Esophagus muscularis mucosa (tissue), 4 donors: ENCODE measurements around the gene TSC2. TPM values are rescaled to one million over a fixed set of nuclear protein-coding genes. Genes with fewer than 3 reads are reported as not detected.
"Not testable (repeated sequence)": the region's sequence is repeated elsewhere in the genome, so short reads cannot be mapped to it uniquely, and the experiment has no call there.

Experiments used
- DNase-seq: peaks from one replicate; pipeline ENCODE4 v3.0.0-alpha.2; 2017; ENCODE audit errors: extremely low spot score
- H3K27ac ChIP-seq, 4 donors: fragments of 200-600 bp; sonication (generic); replicated peaks in 1 of 4; 1 replicate in 3 of 4; 2 replicates in 1 of 4; pipeline ENCODE4 v1.5.1; 2016 to 2019; ENCODE audit warnings: mild to moderate bottlenecking in 1 of 4
- H3K27me3 ChIP-seq, 4 donors: fragments of 200-600 bp; sonication (generic); one replicate each; pipeline versions ENCODE4 v1.5.1 to v1.6.0; 2016 to 2019
- H3K36me3 ChIP-seq, 4 donors: fragments of 200-600 bp; sonication (generic); one replicate each; pipeline ENCODE4 v1.5.1; 2016 to 2019
- H3K4me1 ChIP-seq, 4 donors: fragments of 200-600 bp; sonication (generic); one replicate each; pipeline ENCODE4 v1.5.1; 2016 to 2019
- H3K4me3 ChIP-seq, 4 donors: fragments of 200-600 bp; sonication (generic); 1 replicate in 2 of 4; 2 replicates in 2 of 4; pipeline ENCODE4 v1.5.1; 2016 to 2019; ENCODE audit warnings: mild to moderate bottlenecking in 4 of 4, moderate library complexity in 1 of 4
- H3K9me3 ChIP-seq, 4 donors: fragments of 200-600 bp; sonication (generic); 1 replicate in 3 of 4; 2 replicates in 1 of 4; pipeline ENCODE4 v1.5.1; 2016 to 2019
- WGBS: methylation state at CpG from one replicate; pipeline ENCODE4 v1.1.5; 2018; 5-methylcytosine and 5-hydroxymethylcytosine counted together
- intact Hi-C: fragments of 100-400 bp; cut with DNase I; formaldehyde crosslinking; loops from one replicate; pipeline ENCODE4 v1.15.1; 2023
- total RNA-seq, 4 donors: library from RNA; depleted of rRNA; stranded (reverse); fragments of >200 nt; gene quantifications; one replicate each; pipeline versions ENCODE4 v1.1.0 to v1.2.1, GENCODE V29; 2016

Gene TSC2
- total RNA-seq, 4 donors from 2014 or later = 41.3 to 71.7 (median 52.0) TPM

- H3K9me3 ChIP-seq, H3K27ac ChIP-seq, H3K4me3 ChIP-seq, H3K27me3 ChIP-seq, DNase-seq, H3K4me1 ChIP-seq, intact Hi-C loops: not testable (repeated sequence)
- H3K36me3 ChIP-seq = peaks cover 67 to 94% (median 86%) of the 10 kb centered on the region in 4 donors
- 97% methylated on average over 25 of the region's 73 CpGs for WGBS
These were observed 60.9 kb downstream of the TSC2 start for GRCh38 chr16:2108446-2109270.

- intact Hi-C loops = not testable (repeated sequence)
These were observed 61.4 kb downstream of the TSC2 start for GRCh38 chr16:2109271-2109580.

GRCh38 chr16:2109872-2110271 is 62.1 kb downstream of the TSC2 start:
- intact Hi-C loops = not testable (repeated sequence)
- WGBS = 88% methylated on average over 5 of the region's 23 CpGs

More at GRCh38 chr16:2109271-2109580, 61.4 kb downstream of the TSC2 start:
- H3K9me3 ChIP-seq, H3K4me1 ChIP-seq, H3K4me3 ChIP-seq, H3K27ac ChIP-seq, H3K27me3 ChIP-seq, DNase-seq: not testable (repeated sequence)
- WGBS = 100% methylated on average over 2 of the region's 25 CpGs
- H3K36me3 ChIP-seq = peaks cover 66 to 97% (median 90%) of the 10 kb centered on the region in 4 donors

DNA sequence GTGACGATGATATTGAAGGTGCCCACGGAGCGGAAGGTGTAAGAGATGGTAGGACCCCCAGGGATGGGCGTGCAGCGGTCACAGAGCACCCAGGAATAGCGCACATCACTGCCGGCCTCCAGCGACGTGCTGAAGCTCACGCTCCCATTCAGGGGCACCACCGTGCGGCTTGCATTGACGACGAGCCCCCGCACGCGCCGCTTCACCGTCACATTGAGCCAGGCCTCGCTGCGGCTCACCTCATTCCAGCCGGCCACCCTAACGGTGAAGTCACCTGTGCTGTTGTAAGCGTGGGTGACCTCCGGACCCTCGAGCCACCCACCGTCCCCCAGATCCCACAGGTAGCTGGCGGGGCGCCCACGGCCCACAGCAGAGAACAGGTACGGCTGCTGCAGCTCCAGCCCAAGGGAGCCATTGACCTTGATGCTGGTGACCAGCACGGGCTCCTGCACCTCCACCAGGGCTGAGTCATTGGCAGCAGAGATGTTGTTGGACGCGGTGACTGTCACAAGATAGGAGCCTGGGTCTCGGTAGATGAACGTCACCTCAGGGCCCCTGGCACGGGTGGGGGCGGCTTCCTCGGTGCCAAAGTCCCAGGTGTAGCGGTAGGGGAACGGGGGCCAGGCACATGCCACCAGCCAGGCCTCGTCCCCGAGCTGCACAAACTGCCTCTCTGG is 62.7 kb downstream of the TSC2 start:
- H3K9me3 ChIP-seq, H3K27me3 ChIP-seq, H3K27ac ChIP-seq, H3K4me3 ChIP-seq, H3K4me1 ChIP-seq, DNase-seq, intact Hi-C loops: not testable (repeated sequence)
- WGBS = 89% methylated on average over 20 of the region's 43 CpGs
- H3K36me3 ChIP-seq = peaks cover 62 to 100% (median 94%) of the 10 kb centered on the region in 4 donors

More at GRCh38 chr16:2109872-2110271, 62.1 kb downstream of the TSC2 start:
- not testable (repeated sequence) for H3K4me1 ChIP-seq, H3K27ac ChIP-seq, DNase-seq, H3K9me3 ChIP-seq, H3K4me3 ChIP-seq, H3K27me3 ChIP-seq
- H3K36me3 ChIP-seq = peaks cover 66 to 100% (median 94%) of the 10 kb centered on the region in 4 donors

DNA sequence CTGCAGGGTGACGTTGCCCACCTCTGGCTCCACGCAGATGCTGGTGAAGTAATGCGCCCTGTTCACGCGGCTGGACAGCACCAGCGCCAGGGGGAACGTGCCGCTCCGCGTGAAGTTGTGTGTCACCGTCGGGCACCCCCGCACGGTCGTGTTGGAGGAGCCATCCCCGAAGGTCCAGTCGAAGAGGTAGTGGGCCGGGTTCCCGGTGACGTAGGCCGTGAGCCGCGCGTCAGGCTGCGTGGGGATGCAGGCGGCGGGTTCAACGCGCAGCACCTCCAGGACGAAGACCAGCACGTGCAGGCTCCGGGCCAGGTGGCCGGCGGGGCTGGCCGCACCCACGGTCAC is 63.2 kb downstream of the TSC2 start:
- H3K27ac ChIP-seq, H3K4me3 ChIP-seq, H3K9me3 ChIP-seq, H3K27me3 ChIP-seq, intact Hi-C loops, DNase-seq, H3K4me1 ChIP-seq: not testable (repeated sequence)
- WGBS = 94% methylated on average over 15 of the region's 36 CpGs
- H3K36me3 ChIP-seq = peaks cover 58 to 99% (median 90%) of the 10 kb centered on the region in 4 donors

DNA sequence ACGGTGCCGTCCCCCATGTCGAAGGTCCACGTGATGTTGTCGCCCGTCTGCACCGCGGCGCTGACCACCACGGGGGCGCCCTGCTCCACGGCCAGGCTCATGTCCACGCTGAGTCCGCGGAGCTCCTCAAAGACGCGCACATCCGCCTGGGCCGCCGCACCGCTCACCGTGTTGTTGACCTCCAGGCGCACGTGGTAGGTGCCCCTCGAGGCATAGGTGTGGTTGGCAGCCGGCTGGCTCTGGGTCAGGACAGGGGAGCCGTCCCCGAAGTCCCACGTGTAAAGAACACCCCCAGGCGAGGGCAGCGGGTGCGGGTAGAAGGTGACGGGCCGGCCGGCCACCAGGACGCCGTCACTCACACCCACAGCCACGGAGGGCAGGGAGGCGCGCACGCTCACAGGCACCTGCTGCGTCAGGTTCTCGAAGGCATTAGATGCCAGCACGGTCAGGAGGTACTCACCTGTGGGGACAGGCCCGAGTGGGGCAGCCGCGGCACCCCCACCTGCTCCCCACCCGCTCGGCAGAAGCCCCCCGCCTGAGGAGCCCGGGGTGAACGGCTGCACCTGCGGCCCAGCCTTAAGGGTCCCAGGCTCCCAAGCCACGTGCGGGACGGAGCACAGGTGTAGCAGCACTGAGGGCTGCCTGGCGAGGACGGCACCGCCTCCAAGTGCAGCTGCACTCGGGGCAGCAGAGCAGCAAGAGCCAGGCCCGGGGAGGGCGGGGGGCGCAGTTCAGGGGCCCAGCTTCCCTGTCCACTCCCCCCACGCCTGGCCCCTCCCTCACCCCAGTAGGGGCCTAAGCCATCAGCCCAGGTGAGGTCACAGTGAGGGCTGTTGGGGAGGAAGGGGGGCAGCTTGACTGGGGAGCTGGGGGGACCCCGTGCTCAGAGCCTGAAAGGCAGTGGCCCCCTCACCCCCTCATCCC is 63.9 kb downstream of the TSC2 start:
- H3K27me3 ChIP-seq, H3K9me3 ChIP-seq, intact Hi-C loops, H3K4me3 ChIP-seq, H3K27ac ChIP-seq, DNase-seq: not testable (repeated sequence)
- 89% methylated on average over 22 of the region's 65 CpGs for WGBS
- Histone ChIP-seq H3K36me3 (peaks cover 54 to 98% (median 87%) of the 10 kb centered on the region in 4 donors), H3K4me1 (peaks cover 4 to 11% (median 7%) of the 10 kb centered on the region in 4 donors)

DNA sequence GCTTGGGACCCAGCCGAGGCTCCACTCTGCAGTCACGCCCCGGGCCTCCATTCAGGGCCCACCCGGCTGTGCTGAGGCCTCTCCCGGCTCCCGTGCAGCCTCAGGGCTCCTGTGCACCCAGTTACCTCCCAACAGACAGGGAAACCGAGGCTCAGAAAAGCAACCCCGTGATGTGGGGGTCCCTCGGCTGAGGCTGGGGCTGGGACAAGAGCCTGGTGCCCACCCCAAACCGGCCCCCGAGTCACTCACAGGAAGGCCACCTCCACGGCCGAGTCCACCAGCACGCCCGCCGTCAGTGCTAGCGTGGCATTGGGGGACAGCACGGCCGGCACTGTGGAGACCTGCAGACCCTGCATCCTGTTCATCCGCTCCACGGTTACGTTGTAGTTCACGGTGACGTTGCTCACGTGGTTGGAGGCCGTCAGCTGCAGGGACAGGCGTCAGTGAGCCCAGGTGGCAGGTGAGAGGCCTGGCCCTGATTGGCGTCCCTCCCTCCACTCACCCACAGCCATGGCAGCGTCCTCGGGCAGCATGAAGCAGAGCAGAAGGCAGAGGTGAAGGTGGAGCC is 64.8 kb downstream of the TSC2 start:
- H3K36me3 ChIP-seq = peaks cover 44 to 95% (median 78%) of the 10 kb centered on the region in 4 donors
- WGBS = 92% methylated on average over 16 of the region's 30 CpGs
- not testable (repeated sequence) for DNase-seq

DNA sequence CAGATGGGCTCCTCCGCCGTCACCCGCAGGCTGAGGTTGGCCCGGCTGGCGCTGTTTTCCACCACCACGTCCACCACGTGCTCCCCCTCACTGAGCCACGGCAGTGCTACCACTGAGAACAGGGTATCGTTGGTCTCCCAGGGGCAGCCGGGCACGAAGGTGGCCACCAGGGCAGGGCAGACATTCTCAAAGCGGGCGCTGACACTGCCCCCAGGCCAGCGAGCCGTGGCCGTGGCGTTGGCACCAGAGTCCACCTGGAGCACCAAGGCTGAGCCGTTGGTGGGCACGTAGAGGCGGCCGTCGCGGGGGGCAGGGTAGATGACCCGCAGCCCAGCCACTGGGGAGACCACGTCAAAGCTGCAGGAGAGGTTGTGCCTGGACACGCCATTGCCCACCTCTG is 66.4 kb downstream of the TSC2 start:
- H3K9me3 ChIP-seq, H3K27me3 ChIP-seq, intact Hi-C loops, DNase-seq, H3K27ac ChIP-seq, H3K4me3 ChIP-seq: not testable (repeated sequence)
- H3K36me3 ChIP-seq = peaks cover 30 to 79% (median 62%) of the 10 kb centered on the region in 4 donors
- 84% methylated on average over 18 of the region's 26 CpGs for WGBS
- peaks cover 9 to 34% (median 27%) of the 10 kb centered on the region in 4 donors for H3K4me1 ChIP-seq

More for the DNA sequence above, 64.8 kb downstream of the TSC2 start:
- H3K9me3 ChIP-seq, H3K27ac ChIP-seq, intact Hi-C loops, H3K27me3 ChIP-seq, H3K4me3 ChIP-seq: not testable (repeated sequence)
- H3K4me1 ChIP-seq = peaks cover 9 to 19% (median 16%) of the 10 kb centered on the region in 4 donors

- H3K27me3 ChIP-seq, H3K4me3 ChIP-seq, DNase-seq, H3K27ac ChIP-seq, intact Hi-C loops, H3K9me3 ChIP-seq: not testable (repeated sequence)
- Histone ChIP-seq H3K36me3 (peaks cover 28 to 71% (median 56%) of the 10 kb centered on the region in 4 donors), H3K4me1 (peaks cover 9 to 43% (median 34%) of the 10 kb centered on the region in 4 donors)
- 80% methylated on average over 7 of the region's 34 CpGs for WGBS
These were observed 67.3 kb downstream of the TSC2 start for GRCh38 chr16:2114885-2115590.
